ENCODE results near the gene PLD3.

PLD3 gene

GRCh38 chr19:40335101-40335500 is 13.4 kb upstream of the PLD3 start:
- DNase-seq = no peak

- DNase-seq = no peak
Observed at GRCh38 chr19:40335855-40336600, 12.5 kb upstream of the PLD3 start.

GRCh38 chr19:40336601-40336900 is 11.9 kb upstream of the PLD3 start:
- no peak for DNase-seq

GRCh38 chr19:40337107-40337506 is 11.4 kb upstream of the PLD3 start:
- DNase-seq = no peak

GRCh38 chr19:40337594-40337993 is 10.9 kb upstream of the PLD3 start:
- no peak for DNase-seq

- no peak for DNase-seq
Observed at GRCh38 chr19:40339018-40339728, 9.3 kb upstream of the PLD3 start.

- no peak for DNase-seq
Observed at GRCh38 chr19:40341601-40342482, 6.7 kb upstream of the PLD3 start.

- DNase-seq = no peak
Observed at GRCh38 chr19:40342644-40343311, 5.7 kb upstream of the PLD3 start.

- no peak for DNase-seq
Observed at GRCh38 chr19:40344422-40344821, 4.1 kb upstream of the PLD3 start.

- peak in 1 of 2 donors; percentile 6 for DNase-seq
Observed at GRCh38 chr19:40348961-40349507, 539 bp downstream of the PLD3 start.

- no peak for DNase-seq
Observed at GRCh38 chr19:40355975-40356680, 7.6 kb downstream of the PLD3 start.

GRCh38 chr19:40356681-40357595 is 8.4 kb downstream of the PLD3 start:
- DNase-seq = no peak

- DNase-seq = no peak
Observed at GRCh38 chr19:40357640-40358039, 9.1 kb downstream of the PLD3 start.

- no peak for DNase-seq
Observed at GRCh38 chr19:40358773-40359172, 10.3 kb downstream of the PLD3 start.

- DNase-seq = no peak
Observed at GRCh38 chr19:40360020-40360707, 11.7 kb downstream of the PLD3 start.

- no peak for DNase-seq
Observed at GRCh38 chr19:40360708-40361241, 12.3 kb downstream of the PLD3 start.

GRCh38 chr19:40362160-40362559 is 13.7 kb downstream of the PLD3 start:
- DNase-seq = no peak

- no peak for DNase-seq
Observed at GRCh38 chr19:40363069-40363468, 14.6 kb downstream of the PLD3 start.

- no peak for DNase-seq
Observed at GRCh38 chr19:40365010-40365409, 16.5 kb downstream of the PLD3 start.

Data from stimulated activated CD4-positive, alpha-beta T cell treated with anti-CD3 and anti-CD28 coated beads, Interleukin-2, amount 100 ng/mL, for 48 hours (primary cell).